GM21381 (cell line): Measurements from ENCODE around the gene ECI1.
"Not testable (repeated sequence)": the region's sequence is repeated elsewhere in the genome, so short reads cannot be mapped to it uniquely, and the experiment has no call there.

Experiments
- ATAC-seq: cut with Tn5 transposase; IDR thresholded peaks from one replicate; pipeline ENCODE4 v1.9.1; 2021; ENCODE audit warnings: mild to moderate bottlenecking, moderate library complexity; ENCODE audit not compliant: unreplicated experiment

Gene ECI1

DNA sequence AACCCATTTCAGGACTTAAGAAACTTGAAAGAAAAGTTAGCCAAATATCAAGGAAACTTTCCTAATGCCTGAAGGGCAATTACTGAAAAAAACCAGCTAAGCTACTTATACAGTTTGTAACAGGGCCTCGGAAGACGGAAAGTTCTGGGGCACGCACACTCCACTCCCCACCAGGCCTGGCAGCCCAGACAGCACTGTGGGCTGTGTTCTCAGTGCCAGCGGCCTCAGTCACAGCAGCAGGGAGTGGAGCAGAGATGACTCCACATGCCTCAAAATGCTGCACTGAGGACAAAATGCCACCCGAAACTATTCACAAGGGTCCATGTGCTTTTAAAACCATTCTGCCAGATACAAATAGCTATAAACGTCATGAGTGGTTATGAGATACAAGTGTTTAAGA is 6.3 kb upstream of the ECI1 start:
- ATAC-seq, result no peak

DNA sequence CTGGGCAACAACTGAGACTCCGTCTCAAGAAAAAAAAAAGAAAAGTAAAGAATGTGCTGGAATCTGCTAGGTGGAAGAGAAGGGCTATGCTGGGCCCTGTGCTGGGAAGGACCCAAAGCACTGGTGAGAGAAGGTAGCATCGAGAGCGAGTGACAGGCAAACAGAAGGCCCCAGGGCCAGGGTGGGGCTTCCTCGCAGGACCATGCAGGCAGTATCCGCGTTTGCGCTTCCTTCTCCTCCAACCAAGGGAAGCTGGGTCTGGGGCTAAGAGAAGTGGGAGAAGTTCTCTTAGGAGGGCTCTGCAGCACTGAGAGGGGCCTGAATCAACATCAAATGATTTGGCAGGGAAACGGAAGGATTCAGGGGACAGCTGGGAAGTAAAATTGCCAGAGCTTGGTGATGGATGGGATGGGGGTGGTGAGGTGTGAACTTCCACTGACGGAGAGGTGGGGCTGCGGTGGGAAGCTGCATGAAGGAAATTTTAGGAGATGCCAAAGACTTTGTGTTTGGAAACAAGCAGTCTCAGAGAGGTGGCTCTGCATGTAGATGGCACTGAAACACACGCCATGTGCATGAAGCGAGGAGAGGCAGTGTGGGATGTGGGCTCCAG is 5.2 kb upstream of the ECI1 start:
- no peak for ATAC-seq

DNA sequence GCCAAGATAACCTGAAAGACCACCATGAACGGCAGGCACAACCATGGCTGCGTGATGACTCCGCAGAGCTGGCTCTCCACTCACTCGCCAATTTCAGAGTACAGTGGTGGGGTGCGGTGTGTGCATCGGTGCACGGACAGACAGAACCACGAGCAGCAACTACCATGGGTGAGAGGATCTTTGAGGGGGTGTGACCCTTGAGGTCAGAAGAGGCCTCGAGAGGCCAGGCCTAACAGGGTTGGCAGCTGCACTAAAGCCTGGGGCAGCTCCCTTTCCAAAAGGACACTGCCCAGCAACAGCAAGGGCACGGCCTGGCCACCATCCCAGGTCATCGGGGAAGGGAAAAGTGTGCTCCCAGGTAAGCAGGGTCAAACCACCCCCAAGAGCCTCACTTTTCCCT is 1.9 kb upstream of the ECI1 start:
- ATAC-seq, result no peak

DNA sequence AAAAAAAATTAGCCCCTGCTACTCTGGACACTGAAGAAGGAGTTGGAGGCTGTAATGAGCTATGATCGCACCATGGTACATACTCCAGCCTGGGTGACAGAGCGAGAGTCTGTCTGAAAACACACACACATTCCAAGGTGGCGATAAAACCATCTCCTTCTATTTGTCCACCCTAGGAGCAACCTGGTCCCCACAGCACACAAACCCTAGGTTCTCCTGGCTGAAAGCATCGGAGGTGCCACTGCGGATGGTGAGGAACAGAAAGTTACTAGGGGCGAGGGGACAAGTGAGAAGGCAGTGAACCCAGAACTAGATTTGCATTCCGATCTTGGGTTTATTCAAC is 1.4 kb upstream of the ECI1 start:
- no peak for ATAC-seq

DNA sequence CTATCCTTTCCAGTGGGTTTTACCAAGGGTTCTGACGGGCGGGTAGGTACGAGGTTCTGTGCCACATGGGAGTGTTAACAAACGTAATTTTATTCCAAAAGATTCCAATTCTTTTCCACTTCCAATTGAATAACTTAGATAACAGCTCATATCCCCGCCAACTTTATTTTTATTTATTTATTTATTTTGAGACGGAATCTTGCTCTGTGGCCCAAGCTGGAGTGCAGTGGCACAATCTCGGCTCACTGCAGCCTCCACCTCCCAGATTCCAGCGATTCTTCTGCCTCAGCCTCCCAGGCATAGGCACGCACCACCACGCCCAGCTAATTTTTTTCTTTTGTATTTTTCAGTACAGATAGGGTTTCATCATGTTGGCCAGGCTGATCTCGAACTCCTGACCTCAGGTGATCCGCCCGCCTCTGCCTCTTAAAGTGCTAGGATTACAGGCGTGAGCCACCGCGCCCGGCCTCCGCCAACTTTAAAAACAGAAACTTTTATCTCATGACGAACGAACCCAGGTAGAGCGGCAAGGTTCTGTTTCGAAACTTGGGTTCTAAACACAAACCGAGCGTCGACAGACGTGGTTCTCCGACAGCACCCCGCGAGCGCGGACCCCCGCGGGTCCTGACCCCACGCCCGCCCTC is 613 bp downstream of the ECI1 start:
- no peak for ATAC-seq

DNA sequence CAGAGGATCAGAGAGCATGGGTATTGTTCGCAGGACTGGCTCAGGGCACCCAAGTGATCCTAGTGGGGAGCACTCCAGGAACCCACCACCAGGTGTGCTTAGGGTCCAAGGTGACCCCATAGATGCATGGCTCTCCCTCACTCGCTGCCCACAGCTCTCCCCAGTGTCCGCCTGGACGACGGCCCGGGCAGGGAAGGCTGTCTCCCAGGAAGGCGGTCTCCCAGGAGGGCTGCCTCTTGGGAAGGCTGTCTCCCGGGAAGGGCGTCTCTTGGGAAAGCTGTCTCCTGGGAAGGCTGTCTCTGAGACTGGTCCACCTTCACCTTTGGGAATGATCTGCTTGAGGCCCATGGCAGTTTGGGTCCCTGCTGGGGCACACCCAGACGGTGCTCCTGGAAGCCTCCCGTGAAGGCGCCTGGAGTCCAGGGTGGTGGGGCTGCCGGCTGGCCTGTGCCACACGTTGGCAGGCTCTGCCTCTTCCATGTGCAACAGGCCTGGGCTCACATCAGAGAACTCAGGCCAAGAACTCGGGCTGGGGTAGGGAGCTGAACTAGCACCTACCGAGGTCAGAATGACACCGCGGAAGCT is 5.0 kb downstream of the ECI1 start:
- ATAC-seq, result no peak

DNA sequence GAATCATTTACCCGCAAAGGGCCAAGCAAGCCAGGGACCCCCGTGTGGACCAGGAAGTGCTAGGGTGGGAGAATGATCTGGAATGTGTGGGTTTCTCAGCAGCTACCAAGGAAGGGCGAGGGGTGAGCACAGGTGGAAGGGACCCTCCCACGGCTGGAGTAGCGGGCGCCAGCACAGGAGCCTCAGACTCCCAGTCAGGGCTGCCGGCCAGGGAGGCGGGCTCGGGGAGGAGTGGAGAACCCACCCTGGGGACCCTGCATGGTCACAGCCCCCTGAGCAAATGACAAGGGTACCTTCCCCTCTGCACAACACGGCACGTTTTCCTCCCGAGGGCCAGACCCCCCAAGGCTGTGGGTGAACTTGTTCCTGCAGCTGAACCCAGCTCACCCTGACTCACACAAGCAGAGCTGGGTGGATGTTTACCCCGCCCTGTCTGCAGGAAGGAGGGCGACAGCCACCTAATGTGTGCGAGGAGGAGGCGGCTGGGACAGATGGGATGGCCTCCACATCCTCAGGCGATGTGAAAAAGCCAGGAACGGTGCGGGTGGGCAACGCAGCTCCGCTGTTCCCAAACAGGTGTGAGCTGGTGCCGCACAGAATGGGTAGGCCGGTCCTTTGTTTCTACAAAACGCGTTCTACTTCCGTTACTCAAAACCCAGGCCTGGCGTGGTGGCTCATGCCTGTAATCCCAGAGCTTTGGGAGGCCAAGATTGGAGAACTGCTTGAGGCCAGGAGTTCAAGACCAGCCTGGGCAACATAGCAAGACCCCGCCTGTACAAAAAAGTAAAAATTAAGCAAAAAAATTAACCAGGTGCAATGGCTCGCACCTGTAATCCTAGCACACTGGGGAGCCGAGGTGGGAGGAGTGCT is 6.2 kb downstream of the ECI1 start:
- ATAC-seq, result no peak

DNA sequence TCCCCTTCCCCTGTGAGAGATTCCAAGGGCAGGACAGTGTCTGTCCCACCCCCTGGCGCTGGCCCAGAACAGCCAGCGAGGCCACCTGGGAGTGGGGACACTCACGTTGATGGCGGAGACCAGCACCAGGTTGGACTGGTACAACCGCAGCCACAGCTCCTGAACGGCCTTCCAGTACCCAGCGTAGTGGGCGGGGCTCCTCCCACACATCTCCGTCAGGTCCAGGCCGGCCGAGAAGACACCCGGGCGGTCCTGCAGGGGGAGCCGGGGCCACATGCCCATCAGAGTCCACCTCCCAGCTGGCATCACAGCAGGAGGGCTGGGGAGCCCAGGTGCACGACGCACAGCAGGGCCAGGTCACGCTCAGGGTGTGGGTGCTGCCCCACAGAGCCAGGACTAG is 7.1 kb downstream of the ECI1 start:
- no peak for ATAC-seq

DNA sequence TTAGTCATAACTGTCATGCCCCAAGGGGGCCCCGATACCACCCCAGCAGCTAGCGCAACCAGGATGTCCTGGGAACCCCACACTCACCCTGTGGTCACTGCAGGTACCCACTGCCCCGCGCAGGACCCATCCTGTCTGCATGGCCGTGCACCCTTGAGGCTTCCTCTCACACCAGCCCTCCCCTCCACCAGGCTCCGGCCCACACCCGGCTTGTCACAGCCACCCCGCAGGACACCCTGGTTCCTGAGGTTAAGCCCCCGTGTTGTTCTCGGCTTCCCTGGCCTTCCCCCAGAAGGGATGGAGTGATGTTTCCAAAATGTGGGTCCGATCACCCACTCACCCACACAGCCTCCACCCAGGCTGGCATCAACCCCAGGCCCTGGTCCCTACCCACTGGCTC is 7.6 kb downstream of the ECI1 start:
- no peak for ATAC-seq

DNA sequence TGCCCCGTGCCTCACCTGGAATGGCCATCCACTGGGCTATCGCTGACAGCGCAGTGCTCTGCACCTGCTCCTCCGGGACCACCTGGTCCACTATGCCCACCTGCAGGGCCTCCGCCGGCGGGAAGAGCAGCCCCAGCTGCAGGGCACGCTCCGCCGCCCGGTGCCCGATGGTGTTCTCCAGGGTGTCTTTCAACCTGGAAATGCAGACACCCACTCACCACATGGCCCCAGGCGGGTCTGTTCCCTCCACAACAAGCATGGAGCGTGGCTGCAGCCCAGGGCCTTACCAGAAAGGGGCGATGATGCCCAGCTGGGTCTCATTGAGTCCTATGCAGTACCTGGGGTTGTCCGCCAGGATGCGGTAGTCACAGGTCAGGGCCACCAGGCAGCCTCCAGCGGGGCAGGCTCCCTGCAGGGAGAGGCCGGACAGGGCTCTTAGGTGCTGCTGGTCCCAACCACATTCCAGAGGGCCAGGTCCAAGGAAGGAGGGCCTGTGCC is 8.3 kb downstream of the ECI1 start:
- ATAC-seq, result no peak

DNA sequence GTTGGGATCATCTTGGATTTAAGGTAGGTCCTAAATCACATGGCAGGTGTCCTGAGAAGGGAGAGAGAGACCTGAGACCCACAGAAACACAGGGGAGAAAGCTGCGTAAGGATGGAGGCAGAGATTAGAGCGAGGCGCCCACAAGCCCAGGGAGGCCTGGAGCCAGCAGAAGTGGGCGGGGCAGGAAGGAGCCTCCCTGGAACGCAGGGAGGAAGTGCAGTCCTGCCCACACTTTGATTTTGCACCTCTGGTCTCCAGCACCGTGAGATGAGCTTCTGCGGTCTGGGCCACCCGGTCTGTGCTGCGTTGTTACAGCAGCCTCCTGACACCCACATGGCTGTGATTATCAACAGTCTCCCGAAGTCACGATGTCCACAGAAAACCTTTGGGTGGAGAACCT is 8.8 kb downstream of the ECI1 start:
- ATAC-seq, result no peak

DNA sequence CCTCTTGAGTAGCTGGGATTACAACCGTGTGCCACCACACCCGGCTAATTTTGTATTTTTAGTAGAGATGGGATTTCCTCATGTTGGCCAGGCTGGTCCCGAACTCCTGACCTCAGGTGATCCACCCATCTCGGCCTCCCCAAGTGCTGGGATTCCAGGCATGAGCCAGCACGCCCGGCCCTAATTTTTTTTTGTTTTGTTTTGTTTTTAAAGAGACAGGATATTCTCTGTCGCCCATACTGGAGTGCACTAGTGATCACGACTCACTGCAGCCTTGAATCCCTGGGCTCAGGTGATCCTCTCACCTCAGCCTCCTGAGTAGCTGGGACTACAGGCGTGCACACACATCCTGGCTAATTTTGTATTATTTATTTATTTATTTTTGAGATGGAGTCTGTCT is 11.1 kb downstream of the ECI1 start:
- ATAC-seq, result not testable (repeated sequence)

DNA sequence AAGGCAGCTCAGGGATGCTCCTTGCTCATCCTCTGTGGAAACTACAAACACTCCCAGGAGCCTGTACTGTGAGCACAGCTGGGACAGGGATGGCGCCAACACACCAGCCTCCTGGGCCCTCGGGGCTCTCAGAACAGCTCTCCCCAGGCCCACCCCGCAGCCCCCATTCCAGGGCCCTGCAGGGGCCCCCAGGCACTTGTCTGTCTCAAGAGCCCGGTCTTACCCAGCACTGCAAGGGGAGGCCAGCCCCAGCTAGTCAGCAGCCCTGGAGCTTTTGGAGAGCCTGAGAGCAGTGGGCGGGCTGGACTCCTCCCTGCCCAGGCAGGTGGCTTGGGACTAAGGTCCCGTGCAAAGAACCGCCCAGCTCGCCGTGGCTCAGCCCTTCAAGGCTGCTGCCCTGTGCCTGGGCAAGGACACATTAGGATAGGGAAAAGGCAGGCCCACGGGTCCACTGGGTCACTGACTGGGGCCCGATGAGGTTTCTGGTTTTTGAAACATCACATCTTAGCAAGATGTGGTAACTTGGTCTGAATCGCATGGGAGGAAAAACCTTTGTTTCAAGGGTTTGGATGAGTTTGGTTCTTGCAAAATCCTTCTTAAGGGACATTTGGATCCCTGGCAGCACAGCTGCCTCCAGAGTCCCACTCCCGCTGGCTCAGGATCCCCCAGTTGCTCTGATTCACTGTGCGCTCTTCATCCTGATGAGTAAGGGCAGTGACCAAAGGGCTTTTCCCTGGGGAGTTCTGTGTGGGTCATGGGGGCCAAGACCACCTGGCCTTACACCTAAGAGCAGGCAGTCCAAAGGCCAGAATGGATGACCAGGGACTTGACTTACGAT is 12.3 kb downstream of the ECI1 start:
- ATAC-seq, result no peak

DNA sequence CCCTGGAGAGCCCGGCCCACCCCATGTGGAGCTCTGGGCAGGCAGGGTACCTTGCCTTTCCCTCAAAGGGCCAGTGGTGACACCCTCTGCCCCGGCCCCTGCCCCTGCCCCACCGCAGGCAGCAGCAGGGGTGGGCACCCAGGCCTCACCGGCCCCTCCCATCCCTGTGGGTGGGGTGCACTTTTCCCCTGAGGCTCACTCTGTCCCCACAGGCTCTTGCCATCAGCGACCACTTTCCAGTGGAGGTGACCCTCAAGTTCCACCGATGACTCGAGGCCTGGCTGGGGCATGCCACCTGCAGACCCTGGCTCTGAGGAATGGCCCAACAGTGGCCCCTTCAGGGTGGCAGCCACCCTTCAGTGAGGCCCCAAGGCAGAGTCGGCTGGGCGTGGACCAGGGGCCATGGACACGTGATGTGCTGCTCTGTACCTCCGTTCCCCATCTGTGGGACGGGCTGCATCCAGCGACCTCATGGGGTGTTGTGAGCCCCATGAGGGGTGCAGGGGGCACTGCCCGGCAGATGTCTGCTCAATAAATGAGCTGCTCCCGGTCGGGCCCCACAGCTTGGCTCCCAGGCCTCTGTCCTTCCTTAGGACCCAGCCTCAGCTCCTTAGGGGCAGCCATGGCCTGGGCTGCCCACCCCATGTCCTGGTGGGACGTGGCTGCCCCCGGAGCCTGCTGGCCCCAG is 13.1 kb downstream of the ECI1 start:
- ATAC-seq, result no peak

DNA sequence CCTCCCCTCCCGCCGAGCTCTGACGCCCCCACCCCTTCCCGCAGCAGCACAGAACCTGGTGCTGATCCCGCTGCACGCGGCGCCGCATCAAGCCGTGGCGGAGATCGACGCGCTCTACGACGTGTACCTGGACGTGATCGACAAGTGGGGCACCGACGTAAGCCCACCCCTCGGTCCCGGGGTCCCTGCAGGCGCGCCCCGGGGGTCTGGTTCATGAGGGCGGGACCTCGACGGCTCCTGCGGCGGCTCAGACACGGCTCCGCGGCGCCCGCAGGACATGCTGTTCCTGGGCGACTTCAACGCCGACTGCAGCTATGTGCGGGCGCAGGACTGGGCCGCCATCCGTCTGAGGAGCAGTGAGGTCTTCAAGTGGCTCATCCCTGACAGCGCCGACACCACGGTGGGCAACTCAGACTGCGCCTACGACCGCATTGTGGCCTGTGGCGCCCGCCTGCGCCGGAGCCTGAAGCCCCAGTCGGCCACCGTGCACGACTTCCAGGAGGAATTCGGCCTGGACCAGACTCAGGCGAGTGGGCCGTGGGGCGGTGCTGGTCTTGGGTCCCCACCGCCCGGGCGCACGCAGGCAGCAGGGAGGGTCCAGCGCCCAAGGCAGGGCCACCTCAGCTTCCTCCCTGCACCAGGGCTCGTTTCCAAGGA is 13.8 kb downstream of the ECI1 start:
- no peak for ATAC-seq

DNA sequence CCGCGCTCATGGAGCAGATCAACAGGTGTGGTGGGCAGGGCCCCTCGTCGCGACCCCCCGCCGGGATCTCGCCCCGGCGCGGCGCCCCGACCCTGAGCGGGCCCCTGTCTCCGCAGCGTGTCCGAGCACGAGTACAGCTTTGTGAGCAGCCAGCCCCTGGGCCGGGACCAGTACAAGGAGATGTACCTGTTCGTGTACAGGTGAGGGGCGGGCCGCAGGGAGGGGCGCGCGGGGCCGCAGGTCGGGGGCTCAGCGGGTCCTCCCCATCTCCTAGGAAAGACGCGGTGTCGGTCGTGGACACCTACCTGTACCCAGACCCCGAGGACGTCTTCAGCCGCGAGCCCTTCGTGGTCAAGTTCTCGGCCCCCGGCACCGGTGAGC is 14.3 kb downstream of the ECI1 start:
- no peak for ATAC-seq

DNA sequence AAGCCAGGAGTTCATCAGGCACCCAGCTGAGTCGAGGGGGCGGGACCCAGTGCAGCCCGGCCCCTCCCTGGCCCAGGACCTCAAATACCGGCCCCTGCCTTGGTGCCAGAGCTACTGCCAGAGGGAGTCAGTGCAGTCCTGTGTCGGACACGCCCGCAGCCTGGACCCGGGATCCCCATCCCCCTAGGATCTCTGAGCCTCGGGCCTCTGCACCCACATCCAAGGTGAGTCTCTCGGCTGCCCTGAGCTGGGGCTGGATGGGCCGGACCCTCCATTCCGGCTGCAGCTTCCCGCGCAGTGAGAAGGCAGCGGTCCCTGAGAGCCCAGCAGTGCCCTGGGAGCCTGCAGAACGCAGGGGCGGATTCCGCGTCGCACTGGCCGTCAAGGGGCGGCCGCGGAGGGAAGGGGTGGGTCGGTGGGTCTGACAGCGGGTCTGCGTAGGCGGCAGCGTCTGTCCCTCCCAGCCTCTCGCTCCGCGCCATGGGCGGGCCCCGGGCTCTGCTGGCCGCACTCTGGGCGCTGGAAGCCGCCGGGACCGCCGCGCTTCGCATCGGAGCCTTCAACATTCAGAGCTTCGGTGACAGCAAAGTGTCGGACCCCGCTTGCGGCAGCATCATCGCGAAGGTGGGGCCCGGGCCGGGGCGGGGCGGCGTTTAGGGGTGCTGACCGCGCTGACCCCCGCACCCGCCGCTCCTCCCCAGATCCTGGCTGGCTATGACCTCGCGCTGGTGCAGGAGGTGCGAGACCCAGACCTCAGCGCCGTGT is 14.9 kb downstream of the ECI1 start, which contains the start of gene DNASE1L2:
DNASE1L2 (plus strand) TSS at position 108 of the 765 bp plus-strand sequence; CDS start at position 481, 373 bp downstream.
- no peak for ATAC-seq

DNA sequence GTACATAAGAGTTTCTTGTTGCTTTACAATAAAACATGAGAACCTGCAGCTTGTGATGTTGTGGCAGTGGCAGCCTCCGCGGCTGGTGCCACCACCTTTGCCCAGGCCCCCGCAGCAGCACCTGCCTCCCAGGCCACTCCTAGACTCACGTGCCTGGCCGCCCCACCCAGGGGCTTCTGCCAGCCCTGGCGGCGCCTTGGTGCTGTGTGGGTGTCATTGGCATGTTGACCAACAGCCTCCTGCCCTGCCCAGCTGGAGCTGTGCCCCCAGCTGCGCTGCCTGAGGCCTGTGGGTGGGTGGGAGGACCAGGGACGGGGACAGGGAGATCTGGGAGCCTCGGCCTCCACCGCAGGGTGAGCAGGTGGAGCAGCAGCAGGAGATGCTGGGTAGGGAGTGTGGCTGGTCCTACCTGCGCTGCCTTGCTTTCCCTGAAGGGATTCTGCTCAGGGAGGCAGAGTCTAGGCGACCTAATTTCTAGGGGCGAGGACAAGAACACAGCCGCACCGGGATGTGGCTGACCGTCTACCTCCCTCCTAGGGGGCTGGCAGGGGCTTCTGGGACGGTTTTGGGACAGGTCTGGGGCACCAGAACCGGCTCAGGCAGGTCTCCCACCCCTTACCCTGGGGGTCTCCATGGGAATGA is 15.6 kb downstream of the ECI1 start:
- ATAC-seq, result no peak
